Stimulated activated CD8-positive, alpha-beta memory T cell treated with anti-CD3 and anti-CD28 coated beads, Interleukin-2, amount 100 ng/mL, for 48 hours (primary cell): ENCODE measurements around the gene COL17A1.

Experiments
- DNase-seq, 2 donors: peaks; one replicate each; pipeline ENCODE4 v3.0.0-alpha.2; 2020; ENCODE audit warnings: low read depth in 2 of 2

Gene COL17A1

DNA sequence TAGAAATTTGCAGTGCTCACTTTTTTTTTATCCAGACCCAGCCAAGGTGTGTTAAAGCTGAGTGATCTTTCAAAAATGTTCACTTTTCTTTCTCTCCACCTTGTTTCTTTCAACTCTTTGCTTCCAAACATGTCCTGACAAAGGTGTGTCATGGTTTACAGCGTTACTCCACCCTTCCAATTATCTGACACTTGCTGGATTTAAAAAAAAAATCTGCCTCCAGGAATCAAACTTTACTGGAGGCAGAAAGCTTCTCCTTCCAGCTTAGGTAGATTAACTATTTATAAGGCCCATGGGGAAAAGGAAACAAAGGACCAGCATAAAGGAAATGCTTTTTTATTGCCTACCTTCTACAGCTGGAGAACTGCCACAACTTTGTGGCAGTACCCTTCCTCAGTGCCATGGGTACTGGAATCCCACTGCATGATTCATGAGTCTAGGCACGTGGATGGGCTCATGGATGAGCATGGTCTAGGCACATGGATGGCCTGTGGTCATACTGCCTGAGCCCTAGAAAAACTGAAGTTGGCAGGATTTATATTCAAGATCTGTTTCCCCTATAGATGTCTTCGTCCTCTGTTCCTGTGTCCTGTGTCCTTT is at the start of gene COL17A1:
Gene COL17A1, minus strand, starts transcription at position 80 of the 600 bp plus-strand sequence. CDS start 5,207 bp downstream, outside the sequence.
- DNase-seq = no peak

DNA sequence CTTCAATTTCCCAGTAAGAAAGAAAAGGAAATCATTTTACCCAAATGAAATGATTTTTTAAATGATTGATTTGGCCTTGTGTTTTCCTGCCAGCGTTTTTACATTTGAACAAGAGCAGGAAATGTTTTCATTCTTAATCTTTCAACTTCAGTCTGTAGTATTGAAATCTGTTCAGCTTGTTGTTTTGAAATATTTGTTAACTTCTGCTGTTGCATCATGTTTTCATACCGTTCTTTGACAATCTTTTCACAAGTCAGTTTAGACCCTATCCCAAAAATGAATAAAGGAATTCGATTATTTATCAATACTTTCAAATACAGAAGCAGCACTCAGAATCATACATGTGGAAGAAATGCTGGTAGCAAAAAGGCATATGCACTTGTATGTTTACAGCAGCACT is 44.4 kb upstream of the COL17A1 start:
- no peak for DNase-seq

DNA sequence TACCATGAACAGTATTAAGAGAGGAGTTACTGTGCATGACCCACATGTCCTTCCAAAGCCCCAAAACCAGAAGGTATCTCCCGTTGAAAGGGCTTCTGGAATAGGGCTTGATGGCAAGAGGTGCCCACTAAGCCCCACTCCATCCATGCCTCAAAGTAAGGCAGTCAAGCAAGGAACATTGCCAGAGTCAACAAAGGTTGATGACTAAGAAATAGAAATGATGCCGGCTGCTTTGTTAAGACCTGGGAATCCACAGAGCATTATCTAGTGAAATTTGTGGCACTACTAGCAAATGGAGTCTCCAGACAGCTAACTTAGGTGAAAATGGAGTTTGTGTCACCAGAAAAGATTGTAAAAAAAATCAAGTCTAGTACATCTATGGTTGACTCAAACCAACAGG is 42.5 kb upstream of the COL17A1 start:
- no peak for DNase-seq

DNA sequence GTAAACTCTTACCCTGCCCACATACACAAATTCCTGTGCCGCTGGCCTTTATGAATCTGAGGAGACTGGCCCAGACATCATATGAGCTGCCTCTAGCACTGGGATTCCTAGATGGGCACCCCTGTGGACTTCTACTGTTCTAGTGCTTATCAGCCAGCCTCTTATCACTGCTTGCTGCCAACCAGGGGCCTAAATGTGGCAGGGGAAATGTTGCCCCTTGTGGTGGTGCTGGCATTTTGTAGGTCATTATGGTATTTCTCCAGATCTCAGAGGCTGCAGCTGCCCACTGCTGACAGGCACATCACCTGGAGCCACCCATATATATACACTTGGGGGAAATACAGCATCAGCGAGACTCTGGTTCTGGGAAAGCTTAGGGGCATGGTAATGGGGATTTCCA is 41.7 kb upstream of the COL17A1 start:
- DNase-seq = no peak

DNA sequence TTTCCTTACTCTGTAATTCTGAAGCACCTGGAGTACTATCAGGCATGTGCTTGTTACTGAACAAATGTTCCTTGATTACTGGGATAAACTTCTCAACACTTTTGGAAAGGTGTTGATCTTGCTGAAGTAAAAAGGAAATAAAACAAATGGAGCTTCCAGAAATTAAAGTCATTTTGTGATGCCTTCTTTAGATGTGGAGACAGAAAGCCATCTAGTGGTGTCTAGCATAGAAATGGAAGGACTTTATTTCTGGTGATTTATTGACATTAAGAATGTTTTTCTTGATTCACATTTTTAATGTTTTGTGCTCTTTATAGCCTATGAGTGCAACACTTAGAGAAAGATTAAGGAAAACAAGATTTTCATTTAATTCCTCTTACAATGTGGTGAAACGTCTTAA is 37.7 kb upstream of the COL17A1 start:
- DNase-seq = no peak

DNA sequence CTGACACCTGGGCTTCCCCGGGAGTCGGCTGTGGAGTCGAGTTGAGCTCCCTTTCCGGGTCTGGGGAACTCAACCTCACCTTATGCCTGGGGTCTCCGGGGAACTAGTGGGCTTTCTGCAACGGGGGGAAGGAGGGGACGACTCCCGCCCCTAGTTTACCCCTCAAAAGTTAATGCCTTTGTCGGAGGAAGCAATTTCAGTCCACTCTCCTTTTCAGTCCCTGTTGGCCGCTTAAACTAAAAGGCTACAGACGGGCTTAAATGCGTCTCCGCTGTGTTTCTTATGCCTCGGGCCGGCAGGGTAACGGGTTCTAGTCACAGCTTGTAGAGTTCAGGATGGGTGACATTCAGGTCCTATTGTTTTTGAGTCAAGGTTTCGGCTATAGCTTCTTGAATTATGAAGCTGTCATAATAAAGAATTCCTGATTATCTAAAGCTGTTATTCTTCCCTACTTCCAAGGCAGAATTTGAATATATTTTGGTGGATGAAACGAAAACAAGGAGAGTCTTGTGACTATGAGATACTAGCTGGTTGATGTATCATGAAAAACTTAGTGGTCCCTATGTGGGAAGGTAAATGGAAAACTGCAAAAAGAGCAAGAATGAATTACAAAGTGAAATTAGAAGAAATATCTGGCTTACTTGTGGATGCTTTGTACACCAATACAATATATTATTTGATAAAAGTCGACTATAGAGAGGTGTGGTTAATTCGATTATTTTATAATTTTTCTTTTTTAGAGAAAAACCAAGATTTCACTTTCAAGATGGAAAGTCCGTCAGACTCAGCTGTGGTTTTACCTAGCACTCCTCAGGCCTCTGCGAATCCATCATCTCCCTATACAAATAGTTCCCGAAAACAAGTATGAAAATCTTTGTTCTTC is 36.8 kb upstream of the COL17A1 start:
- no peak for DNase-seq

DNA sequence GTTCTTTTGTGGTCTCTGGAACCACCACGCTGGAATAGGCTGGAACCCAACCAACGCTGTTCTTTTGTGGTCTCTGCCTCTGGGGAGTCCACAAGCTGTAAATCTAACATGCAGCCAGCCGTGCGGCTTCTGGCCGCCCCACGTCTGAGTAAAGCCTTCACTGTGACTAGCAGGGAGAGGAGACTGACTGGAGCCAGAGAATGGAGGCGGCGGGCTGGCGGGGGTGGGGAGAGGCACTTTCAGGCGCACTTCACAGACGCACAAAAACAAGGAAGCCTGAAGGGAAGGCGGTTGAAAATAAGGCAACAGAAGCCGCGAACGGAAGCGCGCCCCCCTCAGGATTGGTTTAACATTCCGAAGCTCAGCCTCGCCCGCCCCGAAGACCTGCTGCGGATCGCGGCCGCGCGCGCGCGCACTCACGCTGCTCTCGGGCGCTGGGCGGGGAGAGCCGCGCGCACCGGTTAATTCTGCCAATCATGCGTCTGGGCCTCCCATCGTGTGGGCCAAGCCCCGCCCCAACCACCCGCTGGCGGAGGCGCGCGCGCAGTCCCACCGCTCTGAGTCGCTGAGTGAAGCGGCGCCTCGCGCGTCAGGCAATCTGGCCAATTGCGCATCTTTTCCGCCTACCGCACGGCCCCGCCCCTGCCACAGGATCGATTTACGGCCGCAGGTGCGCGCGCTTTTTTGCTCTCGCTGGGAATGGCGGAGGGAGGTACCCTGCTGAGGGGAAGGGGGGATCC is 36.0 kb upstream of the COL17A1 start, which contains the start of gene SFR1:
Gene SFR1, plus strand, starts transcription at position 687 of the 740 bp plus-strand sequence. Its CDS starts 13 bp downstream, at position 700.
- peak; percentile 96 to 98 for DNase-seq

DNA sequence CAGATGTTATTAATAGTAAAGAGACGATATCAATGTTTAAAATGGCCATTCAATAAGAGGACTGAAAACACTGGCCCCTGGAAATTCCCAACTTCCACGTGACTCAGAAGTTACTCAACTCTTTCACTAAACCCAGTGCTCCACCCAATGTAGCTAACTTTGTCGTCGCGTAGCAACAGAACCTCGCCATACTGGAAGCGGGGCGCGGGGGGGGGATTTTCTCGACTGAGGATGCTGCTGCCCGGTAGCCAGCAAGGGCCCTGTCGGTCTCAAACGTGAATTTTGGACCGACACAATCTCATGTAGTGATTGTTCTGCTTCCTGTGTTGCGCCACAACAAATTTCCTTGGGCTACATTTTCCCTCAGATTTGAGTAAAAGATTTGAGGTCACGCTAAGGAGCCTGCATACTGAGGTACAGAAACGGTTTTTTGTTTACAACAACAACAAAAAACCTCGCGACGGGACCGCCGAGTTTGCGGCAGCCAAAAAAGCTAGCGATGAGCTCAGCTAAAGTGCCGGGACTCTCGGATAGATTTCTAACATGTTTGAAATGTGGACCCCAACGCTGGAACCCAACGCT is 35.3 kb upstream of the COL17A1 start:
- peak; percentile 60 to 71 for DNase-seq

DNA sequence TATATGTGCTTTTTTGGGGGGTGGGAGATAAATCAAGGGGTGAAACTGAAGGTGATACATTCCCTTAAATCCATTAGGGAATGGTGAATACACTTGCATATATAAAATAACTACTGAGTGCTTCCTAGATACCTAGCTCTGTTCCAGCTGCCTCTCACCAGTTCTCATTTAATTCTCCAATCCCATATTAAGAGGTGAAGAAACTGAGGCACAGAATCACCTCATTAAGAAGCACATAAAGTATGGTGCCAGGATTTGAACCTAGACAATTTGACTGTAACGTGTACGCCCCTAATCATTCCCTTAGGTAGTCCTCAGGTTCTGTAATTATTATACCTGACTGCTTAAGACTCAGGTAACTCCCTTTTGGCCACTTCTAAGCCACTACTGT is 34.8 kb upstream of the COL17A1 start:
- DNase-seq = no peak

DNA sequence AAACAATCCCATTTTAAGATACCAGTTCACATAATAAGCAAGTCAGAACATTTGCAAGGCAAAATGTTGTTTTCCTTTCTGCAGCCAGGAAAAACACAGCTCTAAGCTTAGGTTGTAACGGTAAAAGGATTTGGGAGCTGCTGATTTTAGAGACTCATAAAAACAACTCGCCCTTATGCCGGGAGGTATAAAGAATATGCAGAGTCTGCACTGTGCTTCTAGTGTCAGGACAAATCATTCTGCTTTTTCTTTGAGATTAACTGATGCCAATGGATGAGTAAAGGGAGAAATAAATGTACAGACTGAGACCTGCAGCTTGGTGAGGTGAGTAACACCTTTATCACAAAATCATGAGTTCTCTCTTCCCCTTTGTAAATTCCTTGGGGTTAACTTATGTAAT is 34.3 kb upstream of the COL17A1 start:
- DNase-seq = no peak

DNA sequence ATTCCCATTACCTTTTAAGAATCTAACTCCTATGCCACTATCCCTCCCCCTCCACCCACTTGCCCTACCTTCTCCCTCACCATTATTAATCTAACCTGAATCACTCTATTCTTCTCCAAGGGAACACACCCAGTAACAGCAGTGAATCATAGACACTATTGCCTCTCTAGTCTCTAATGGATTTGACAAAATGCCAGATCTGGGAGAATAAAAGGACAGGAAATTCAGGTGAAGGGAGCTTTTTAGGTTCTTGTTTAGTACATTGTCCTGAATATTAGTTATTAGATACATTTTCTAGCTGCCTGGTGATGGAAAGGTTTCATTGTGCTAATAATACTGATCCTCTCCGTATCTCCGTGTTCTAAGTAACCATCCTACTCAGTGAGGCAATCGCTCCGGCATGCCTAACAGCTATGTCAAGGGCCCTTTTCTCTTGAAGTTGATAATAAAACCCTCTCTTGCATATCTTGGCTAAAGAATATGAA is 32.2 kb upstream of the COL17A1 start:
- DNase-seq = no peak

DNA sequence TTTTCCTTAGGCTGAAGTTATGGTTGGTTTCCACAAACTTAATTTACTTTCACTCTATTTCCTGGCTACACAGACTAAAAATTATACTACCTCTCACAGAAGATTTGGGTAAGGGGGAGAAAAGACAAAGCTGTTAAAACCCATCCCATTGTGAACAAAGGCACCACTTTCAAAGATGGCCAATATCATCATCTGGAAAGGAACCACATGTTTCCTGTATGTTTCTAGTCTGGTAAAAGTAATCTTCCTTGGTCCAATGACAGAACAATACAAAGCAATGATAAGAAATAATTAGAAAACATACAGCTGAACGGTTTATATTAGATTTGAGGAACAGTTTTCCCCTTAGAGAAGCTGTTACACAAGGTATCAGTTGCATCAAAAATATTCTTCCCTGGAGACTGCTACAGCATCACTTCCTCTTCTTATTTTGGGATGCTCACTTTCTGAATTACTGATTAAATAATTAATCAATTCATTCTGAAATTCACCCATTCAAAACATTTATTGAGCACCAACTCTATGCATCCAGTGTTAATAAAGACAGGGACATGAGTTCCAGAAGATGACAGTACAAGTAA is 27.8 kb upstream of the COL17A1 start:
- DNase-seq = no peak

DNA sequence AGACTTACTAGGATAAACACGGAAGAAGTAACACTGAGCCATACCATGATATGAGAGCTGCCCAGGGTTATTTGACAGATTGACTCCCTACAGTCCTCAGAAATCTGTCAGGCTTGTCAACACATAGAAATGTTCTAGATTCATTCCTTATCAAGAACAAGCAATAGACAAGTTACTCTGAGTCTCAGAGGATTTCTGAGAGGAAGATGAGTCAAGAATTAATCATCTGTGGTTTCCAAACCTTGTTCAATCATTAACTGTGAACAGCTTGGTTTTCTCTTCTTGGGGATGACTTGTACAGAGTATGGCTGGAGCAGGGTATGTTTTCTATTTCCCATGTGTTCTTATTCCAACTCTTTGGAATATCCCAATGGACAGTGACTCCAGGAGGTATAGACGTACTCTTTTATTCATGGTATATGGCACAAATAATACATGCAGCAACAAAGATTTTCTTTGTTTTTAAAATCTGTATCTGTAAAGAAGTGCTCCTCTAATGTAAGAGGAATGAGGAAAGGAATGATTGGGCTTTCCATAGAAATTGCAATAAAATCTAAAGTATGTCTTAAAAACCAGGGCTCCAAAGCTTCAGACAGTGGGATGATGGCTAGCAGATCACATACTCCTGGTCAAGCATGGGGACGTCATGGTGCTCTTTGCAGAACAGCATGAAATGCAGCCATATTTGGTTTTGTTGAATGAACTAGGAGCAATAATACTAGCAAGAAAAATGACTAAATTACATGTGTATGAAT is 24.4 kb upstream of the COL17A1 start:
- DNase-seq = no peak

DNA sequence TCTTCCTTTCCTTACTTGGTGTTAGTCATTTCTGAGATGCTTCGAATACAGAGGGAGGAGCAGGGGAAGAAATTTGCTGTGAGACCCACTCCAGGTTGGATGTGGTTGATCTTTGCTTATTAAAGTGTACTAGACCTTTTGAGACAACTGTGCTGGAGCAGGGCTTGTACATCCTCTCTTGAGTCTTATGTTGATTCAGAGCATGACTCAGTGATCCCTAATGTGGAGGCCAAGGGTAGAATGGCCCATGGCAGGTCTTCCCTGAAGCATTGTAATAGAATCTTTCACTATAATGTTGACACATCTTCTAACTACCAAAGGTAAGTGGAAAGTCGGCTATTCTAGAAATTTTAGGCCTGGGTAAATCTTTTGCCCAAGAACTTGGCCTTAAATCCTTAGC is 19.2 kb upstream of the COL17A1 start:
- DNase-seq = no peak

DNA sequence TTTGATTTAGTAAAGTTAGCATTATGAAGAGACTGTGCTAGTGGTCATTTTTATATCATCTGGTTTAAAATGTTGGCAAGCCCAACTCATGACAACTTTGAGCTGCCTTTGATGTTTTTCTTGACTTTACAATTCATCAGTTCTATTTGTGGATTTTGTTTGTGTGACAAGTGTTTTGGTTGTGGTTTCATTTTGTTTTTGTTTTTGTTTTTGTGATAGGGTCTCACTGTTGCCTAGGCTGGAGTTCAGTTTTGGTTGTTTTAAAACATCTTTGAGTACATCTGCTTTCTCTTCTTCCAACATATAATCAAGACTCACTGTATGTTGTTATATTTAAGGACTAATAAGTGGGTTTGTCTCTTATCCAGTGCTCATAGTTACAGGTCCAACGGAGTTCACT is 18.7 kb upstream of the COL17A1 start:
- DNase-seq = no peak

DNA sequence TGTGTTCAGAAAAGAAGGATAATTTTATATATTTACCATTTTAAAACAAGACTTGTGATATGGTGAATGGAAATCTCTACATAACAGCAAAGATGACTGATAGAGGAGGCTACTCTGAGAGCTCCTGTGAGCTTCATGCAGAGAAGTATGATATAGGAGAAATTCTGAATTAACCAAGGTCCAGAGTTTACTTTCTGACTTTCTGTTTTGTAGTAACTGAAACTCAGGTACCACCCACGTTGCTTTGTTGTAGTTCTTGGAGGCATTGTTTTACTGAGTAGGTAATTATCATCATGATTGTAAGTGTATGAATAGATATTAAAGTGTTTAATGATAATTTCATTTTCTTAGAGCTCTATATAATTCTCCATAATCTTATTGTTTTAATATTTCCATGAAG is 18.3 kb upstream of the COL17A1 start:
- DNase-seq = no peak

DNA sequence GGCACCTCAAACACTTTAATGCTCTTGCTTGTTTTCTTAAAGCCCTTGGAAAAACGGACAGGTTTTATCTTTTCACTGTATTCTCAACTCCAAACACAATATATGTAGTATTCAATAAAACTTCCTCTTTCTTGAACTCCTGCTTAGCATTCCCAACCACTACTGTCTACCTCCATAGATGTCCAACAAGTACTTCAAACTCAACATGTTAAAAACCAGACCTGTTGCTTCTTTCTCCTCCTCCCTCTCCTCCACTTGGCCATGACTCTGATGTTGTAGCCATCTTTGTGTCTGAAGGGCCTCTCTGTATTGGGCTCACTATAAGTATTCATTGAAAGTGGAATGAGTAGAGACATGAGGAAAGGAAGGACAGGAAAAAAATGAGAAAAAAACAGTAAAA is 16.2 kb upstream of the COL17A1 start:
- DNase-seq = no peak

DNA sequence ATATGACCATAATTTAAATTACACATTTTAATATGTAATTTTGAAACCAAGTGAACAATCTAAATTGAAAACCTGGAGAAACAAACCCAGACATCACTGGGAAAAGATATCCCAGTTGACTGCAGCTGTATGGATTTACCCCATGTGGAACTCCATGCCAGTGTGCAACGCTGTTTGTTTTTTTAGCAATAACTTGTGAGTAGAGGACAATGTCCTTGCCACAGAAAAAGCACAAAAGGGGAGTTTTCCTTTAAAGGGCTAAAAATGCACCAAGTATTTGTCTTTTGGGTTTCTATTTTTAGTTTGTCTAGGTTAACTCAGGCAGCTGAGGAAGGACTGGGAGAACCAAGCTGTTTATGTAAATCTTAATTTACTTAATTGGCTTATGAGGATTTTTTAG is 15.1 kb upstream of the COL17A1 start:
- DNase-seq = no peak

DNA sequence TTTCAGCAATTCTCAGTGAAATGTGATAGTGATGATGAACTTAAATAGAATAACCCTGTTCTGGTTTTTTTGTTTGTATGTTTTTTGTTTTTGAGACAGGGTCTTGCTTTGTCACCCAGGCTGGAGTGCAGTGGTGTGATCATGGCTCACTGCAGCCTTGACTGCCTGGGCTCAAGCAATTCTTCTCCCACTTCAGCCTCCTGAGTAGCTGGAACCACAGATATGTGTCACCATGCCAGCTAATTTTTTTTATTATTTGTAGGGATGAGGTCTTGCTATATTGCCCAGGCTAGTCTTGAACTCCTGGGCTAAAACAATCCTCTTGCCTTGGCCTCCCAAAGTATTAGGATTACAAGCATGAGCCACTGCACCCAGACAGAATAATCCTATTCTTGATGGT is 14.3 kb upstream of the COL17A1 start:
- DNase-seq = no peak

DNA sequence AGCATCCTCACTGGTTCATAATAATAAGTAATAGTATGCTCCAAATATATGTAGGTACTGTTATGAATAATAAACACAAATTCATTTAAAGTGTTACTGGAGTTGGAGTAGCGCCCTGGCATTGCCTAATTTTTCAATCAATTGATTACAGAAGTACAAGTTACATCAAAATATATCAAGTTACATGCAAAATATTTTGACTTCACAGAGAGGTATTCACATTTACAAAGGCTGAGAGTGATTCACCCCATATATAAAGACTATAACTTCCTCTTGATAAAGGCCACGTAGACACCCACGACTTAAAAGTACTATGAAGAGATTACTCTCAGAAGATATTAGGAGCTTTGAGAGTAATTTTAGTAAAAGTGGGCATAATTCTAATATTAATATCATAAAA is 13.6 kb upstream of the COL17A1 start:
- DNase-seq = no peak

DNA sequence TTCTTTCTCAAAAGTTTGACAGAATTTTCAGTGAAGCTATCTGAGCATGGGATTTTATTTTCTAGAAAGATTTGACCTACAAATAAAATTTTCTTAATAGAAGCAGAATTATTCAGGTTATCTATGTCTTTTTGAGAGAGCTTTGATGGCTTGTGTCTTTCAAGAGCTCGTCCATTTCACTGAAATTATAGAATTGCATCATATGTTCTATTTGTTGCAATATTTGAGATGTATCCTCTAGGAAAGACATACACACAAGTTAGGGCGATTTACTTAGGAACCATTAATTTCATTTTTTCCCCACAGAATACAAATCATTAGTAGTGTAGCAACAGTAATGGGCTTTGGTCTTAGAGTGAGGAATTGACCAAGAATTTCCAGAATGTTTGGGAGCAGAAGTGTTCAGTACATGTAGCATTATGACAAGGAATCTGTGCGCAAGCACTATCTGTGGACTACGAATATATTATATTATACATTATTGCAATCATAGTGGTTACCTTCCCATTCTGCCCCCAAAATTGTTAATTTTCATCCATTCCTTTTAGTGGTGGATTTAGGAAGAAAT is 12.8 kb upstream of the COL17A1 start:
- no peak for DNase-seq
